DND-41 (cell line): Measurements from ENCODE around the gene DCLK2.

Source experiments
- ATAC-seq: fragments of 200-7000 bp; cut with Tn5 transposase; 3 replicates; pipeline ENCODE4 v1.9.1; 2021; ENCODE audit warnings: low read depth; ENCODE audit not compliant: insufficient read depth
- DNase-seq: peaks from one replicate; pipeline ENCODE4 v3.0.0-alpha.2; 2020
- H2AFZ ChIP-seq: 2 replicates; pipeline ENCODE4 v1.6.0; 2012; ENCODE audit warnings: low read depth, low read length
- H3K27ac ChIP-seq: 2 replicates; pipeline ENCODE4 v1.5.1; 2012; ENCODE audit warnings: low read length, inconsistent platforms
- H3K27me3 ChIP-seq: fragments of 200-600 bp; sonication (generic); 2 replicates; pipeline ENCODE4 v1.6.0; 2012; ENCODE audit warnings: low read length, mild to moderate bottlenecking, inconsistent platforms; ENCODE audit not compliant: insufficient read depth, poor library complexity
- H3K36me3 ChIP-seq: 2 replicates; pipeline ENCODE4 v1.5.1; 2012; ENCODE audit warnings: low read length, inconsistent platforms; ENCODE audit not compliant: insufficient read depth
- H3K4me1 ChIP-seq: 2 replicates; pipeline ENCODE4 v1.5.1; 2012; ENCODE audit warnings: mild to moderate bottlenecking, low read length; ENCODE audit not compliant: insufficient read depth
- H3K4me2 ChIP-seq: 2 replicates; pipeline ENCODE4 v1.6.0; 2012; ENCODE audit warnings: mild to moderate bottlenecking, moderate library complexity, low read length, inconsistent platforms; ENCODE audit not compliant: insufficient read depth
- H3K4me3 ChIP-seq, 2 experiments: fragments of 200-600 bp in 1 of 2; shearing (Covaris generic) in 1 of 2; 2 replicates each; pipeline ENCODE4 v1.5.1; 2012 to 2016; ENCODE audit warnings: inconsistent platforms in 2 of 2, low read length in 2 of 2, mild to moderate bottlenecking in 2 of 2, low read depth in 1 of 2, moderate library complexity in 1 of 2
- H3K79me2 ChIP-seq: 2 replicates; pipeline ENCODE4 v1.6.0; 2012; ENCODE audit warnings: low read length, inconsistent platforms; ENCODE audit not compliant: insufficient read depth
- H3K9ac ChIP-seq: 2 replicates; pipeline ENCODE4 v1.6.0; 2012; ENCODE audit warnings: low read depth, mild to moderate bottlenecking, inconsistent platforms, low read length, moderate library complexity
- H3K9me3 ChIP-seq: 2 replicates; pipeline ENCODE4 v1.5.1; 2012; ENCODE audit warnings: low read length, moderate library complexity, mild to moderate bottlenecking, inconsistent platforms; ENCODE audit not compliant: insufficient read depth, severe bottlenecking
- H4K20me1 ChIP-seq: 2 replicates; pipeline ENCODE4 v1.6.0; 2012; ENCODE audit warnings: low read length; ENCODE audit not compliant: insufficient read depth
- EZH2 ChIP-seq: IDR thresholded peaks from 3 replicates; pipeline ENCODE4 v1.6.1; 2012; ENCODE audit warnings: borderline replicate concordance, low read depth, mild to moderate bottlenecking, moderate library complexity, low read length, inconsistent platforms; ENCODE audit not compliant: severe bottlenecking
- TF ChIP-seq, protein P1 (sequence below): IDR thresholded peaks from 2 replicates; pipeline ENCODE4 v1.5.1; 2012; ENCODE audit warnings: borderline replicate concordance, low read length, moderate library complexity, mild to moderate bottlenecking; ENCODE audit not compliant: poor library complexity, severe bottlenecking; ENCODE audit errors: extremely low read depth

Gene DCLK2

DNA sequence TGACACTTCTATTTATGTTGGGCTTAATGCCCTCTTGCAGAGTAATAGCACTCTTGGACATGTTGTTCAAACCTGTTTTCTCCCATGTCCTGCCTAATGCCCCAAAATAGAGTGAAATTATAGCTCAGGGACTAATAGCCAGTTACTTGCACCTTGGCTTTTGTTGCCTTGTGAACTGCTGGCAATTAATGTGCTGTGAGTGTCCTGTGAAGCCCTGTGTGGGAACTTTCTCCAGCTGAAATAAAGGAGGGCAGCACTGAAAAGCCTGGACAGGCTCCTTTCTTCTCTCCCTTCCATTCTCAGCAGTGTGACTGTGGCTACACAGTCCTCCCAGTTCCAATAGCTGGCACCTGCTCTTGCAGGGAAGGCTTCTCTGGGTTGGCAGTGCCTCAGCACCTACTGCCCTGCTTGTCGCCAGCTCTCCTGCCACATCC, 72.4 kb downstream of the DCLK2 start:
- Histone ChIP-seq H3K9ac (no peak overlapping the region), H3K79me2 (no peaks in the 10 kb centered on the region), H3K4me3 (no peak overlapping the region), H3K4me1 (no peaks in the 10 kb centered on the region), H3K9me3 (no peaks in the 10 kb centered on the region), H3K27me3 (no peaks in the 10 kb centered on the region), H2AFZ (no peak overlapping the region), H3K27ac (no peak overlapping the region), H3K4me2 (no peak overlapping the region), H3K36me3 (no peaks in the 10 kb centered on the region), H4K20me1 (no peaks in the 10 kb centered on the region)
- no peak for ATAC-seq
- TF ChIP-seq, protein P1, sequence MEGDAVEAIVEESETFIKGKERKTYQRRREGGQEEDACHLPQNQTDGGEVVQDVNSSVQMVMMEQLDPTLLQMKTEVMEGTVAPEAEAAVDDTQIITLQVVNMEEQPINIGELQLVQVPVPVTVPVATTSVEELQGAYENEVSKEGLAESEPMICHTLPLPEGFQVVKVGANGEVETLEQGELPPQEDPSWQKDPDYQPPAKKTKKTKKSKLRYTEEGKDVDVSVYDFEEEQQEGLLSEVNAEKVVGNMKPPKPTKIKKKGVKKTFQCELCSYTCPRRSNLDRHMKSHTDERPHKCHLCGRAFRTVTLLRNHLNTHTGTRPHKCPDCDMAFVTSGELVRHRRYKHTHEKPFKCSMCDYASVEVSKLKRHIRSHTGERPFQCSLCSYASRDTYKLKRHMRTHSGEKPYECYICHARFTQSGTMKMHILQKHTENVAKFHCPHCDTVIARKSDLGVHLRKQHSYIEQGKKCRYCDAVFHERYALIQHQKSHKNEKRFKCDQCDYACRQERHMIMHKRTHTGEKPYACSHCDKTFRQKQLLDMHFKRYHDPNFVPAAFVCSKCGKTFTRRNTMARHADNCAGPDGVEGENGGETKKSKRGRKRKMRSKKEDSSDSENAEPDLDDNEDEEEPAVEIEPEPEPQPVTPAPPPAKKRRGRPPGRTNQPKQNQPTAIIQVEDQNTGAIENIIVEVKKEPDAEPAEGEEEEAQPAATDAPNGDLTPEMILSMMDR, result no peak
- no peak for TF ChIP-seq EZH2
- DNase-seq, result no peak

DNA sequence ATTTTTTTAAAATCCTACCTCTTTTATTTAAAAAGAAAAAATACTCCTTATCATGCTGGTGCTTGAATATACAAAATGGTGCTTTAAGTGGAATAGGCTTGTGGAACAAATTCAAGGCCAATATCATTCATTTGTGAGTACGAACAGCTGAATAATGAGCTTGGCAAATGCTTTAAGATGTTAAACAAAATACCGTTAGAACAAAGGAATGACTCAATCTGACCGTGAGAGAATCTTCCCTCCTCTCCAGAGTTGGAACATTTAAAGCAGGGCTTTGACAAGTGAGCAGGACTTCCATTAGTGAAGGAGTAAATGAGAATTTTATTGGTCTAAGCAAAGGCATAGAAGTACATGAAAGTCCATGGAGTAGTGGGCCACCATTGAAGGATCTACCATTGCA, 74.5 kb downstream of the DCLK2 start:
- no peak for TF ChIP-seq EZH2
- TF ChIP-seq, protein P1, result no peak
- Histone ChIP-seq H3K4me2 (no peak overlapping the region), H3K36me3 (no peaks in the 10 kb centered on the region), H2AFZ (no peak overlapping the region), H3K27ac (no peak overlapping the region), H3K9me3 (no peaks in the 10 kb centered on the region), H4K20me1 (no peaks in the 10 kb centered on the region), H3K4me3 (no peak overlapping the region), H3K9ac (no peak overlapping the region), H3K27me3 (no peaks in the 10 kb centered on the region), H3K79me2 (no peaks in the 10 kb centered on the region), H3K4me1 (no peaks in the 10 kb centered on the region)
- ATAC-seq, result no peak
- no peak for DNase-seq

DNA sequence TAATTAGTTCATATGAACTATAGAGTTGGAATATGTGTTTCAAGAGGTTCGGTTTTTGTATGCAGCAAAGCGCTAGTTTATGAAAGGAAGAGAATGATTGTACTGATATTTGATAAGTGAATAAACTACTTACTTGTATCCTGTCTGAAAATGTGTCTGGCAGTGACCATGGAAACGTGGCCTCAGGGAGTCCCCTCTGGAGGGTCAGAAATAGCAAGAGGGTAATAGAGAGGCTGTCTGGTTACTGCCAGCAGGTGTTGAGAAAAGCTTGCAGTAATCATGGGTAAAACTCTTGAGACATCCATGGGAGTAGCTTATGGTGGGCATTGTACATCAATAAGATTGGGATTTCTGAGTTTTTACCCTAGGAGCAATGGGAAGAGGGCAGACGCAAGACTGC, 77.1 kb downstream of the DCLK2 start:
- TF ChIP-seq, protein P1, result no peak
- no peak for TF ChIP-seq EZH2
- Histone ChIP-seq H3K9me3 (no peaks in the 10 kb centered on the region), H3K27ac (no peak overlapping the region), H2AFZ (no peak overlapping the region), H3K9ac (no peak overlapping the region), H3K27me3 (no peaks in the 10 kb centered on the region), H3K4me3 (no peak overlapping the region), H3K4me1 (no peaks in the 10 kb centered on the region), H3K79me2 (no peaks in the 10 kb centered on the region), H4K20me1 (no peaks in the 10 kb centered on the region), H3K36me3 (no peaks in the 10 kb centered on the region), H3K4me2 (no peak overlapping the region)
- DNase-seq, result no peak
- ATAC-seq, result no peak

DNA sequence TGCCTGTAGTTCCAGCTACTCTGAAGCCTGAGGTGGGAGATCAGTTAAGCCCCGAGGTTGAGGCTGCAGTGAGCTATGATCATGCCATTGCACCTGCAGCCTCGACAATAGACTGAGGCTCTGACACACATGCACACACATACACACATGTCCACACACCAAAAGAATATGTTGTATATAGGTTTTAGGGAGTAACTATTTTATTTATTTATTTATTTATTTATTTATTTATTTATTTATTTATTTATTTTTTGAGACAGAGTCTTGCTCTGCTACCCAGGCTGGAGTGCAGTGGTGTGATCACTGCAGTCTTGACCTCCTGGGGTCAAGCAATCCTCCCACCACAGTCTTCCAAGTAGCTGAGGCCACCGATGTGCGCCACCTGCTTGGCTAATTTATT, 78.3 kb downstream of the DCLK2 start:
- DNase-seq (no peak), ATAC-seq (no peak)
- Histone ChIP-seq H3K27ac (no peak overlapping the region), H3K4me3 (no peak overlapping the region), H3K79me2 (no peaks in the 10 kb centered on the region), H3K9ac (no peak overlapping the region), H2AFZ (no peak overlapping the region), H3K4me1 (no peaks in the 10 kb centered on the region), H3K4me2 (no peak overlapping the region), H3K36me3 (no peaks in the 10 kb centered on the region), H3K9me3 (no peaks in the 10 kb centered on the region), H3K27me3 (no peaks in the 10 kb centered on the region), H4K20me1 (no peaks in the 10 kb centered on the region)
- TF ChIP-seq EZH2, result no peak
- TF ChIP-seq, protein P1, result no peak
